ENCODE data around the gene STK10.

GRCh38 chr5:172219296-172219695 lies 31.3 kb upstream of the STK10 start:
- no peak for TF ChIP-seq CTCF (IDR thresholded peaks at IDR 0.05; ENCODE audit: insufficient read depth, low read depth, low read length)
- no peak for TF ChIP-seq EZH2 (IDR thresholded peaks at IDR 0.05; ENCODE audit: insufficient read depth, low read length)
